Vagina (tissue), 2 donors: Measurements from ENCODE around the gene CCDC7.

Source experiments
- POLR2A ChIP-seq, 2 donors: fragments of 450-650 bp; IDR thresholded peaks; one replicate each; pipeline ENCODE4 v1.6.1; 2017; ENCODE audit warnings: antibody characterized with exemption in 2 of 2, mild to moderate bottlenecking in 2 of 2, moderate library complexity in 2 of 2
- POLR2AphosphoS5 ChIP-seq, 2 donors: sonication (generic); formaldehyde crosslinking; IDR thresholded peaks; one replicate each; pipeline ENCODE4 v1.9.0; 2017; ENCODE audit warnings: antibody characterized with exemption in 2 of 2, mild to moderate bottlenecking in 2 of 2, low read depth in 1 of 2; ENCODE audit not compliant: insufficient read depth in 1 of 2
- TF ChIP-seq, protein P1 (sequence below), 3 experiments: fragments of 450-650 bp in 2 of 3; fragments of 200-600 bp in 1 of 3; sonication (generic) in 1 of 3; IDR thresholded peaks; one replicate each; pipeline ENCODE4 v1.5.1; 2017 to 2019; ENCODE audit warnings: antibody characterized with exemption in 3 of 3, mild to moderate bottlenecking in 2 of 3, moderate library complexity in 2 of 3

DNA sequence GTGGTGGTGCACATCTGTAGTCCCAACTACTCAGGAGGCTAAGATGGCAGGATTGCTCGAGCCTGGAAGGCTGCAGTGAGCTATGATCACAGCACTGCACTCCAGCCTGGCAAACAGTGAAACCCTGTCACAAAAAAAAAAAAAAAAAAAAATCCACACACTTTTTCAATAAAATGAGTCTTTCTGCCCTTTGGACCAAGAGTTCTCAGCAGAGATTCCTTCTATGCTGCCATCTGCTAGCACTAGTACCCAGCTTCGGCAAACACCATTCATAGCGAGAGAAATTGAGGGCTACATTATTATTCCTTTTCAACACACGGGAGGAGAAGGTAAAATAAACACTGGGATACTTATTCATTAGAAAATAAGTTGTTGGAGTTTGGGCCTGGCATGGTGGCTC lies 43.4 kb upstream of the CCDC7 start:
- TF ChIP-seq, protein P1, sequence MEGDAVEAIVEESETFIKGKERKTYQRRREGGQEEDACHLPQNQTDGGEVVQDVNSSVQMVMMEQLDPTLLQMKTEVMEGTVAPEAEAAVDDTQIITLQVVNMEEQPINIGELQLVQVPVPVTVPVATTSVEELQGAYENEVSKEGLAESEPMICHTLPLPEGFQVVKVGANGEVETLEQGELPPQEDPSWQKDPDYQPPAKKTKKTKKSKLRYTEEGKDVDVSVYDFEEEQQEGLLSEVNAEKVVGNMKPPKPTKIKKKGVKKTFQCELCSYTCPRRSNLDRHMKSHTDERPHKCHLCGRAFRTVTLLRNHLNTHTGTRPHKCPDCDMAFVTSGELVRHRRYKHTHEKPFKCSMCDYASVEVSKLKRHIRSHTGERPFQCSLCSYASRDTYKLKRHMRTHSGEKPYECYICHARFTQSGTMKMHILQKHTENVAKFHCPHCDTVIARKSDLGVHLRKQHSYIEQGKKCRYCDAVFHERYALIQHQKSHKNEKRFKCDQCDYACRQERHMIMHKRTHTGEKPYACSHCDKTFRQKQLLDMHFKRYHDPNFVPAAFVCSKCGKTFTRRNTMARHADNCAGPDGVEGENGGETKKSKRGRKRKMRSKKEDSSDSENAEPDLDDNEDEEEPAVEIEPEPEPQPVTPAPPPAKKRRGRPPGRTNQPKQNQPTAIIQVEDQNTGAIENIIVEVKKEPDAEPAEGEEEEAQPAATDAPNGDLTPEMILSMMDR (IDR thresholded peaks at IDR 0.05) = no peak
- TF ChIP-seq POLR2AphosphoS5 (IDR thresholded peaks at IDR 0.05; ENCODE audit: insufficient read depth in 1 of 2, low read depth in 1 of 2) (no peak), POLR2A (IDR thresholded peaks at IDR 0.05) (no peak)
